GM10248 (cell line): ENCODE results near the gene KRTAP19-2.
"Not testable (repeated sequence)": the region's sequence is repeated elsewhere in the genome, so short reads cannot be mapped to it uniquely, and the experiment has no call there.

Experiments
- CTCF ChIA-PET: fragments of 300-600 bp; sonication (Branson Sonifier 250); formaldehyde crosslinking; extraction: SDS; loops from one replicate; lab custom pipeline; 2021; ENCODE audit warnings: antibody characterized with exemption; lab: Yijun Ruan, JAX
- POLR2A ChIA-PET: fragments of 350-650 bp; sonication (Branson Sonifier 250); formaldehyde crosslinking; extraction: SDS; loops from one replicate; lab custom pipeline; 2020; ENCODE audit warnings: antibody characterized with exemption; lab: Yijun Ruan, JAX
- DNase-seq: peaks from one replicate; pipeline ENCODE4 v3.0.0; 2012; ENCODE audit errors: extremely low spot score
- CTCF ChIP-seq: IDR thresholded peaks from 2 replicates; pipeline ENCODE4 v1.5.1; 2012; ENCODE audit warnings: mild to moderate bottlenecking, low read depth; ENCODE audit errors: extremely low read depth, missing control alignments, control extremely low read depth

The KRTAP19-2 gene

GRCh38 chr21:30487336-30487735 lies at the start of gene KRTAP19-2:
Gene KRTAP19-2 (minus strand): TSS chr21:30487436. CDS start chr21:30487348, 88 bp downstream.
- CTCF ChIA-PET: no interaction called here
- DNase-seq: no peak
- TF ChIP-seq CTCF: no peak
- POLR2A ChIA-PET: no interaction called here

GRCh38 chr21:30518876-30519275 lies 31.6 kb upstream of the KRTAP19-2 start:
- ChIA-PET POLR2A (no interaction called here), CTCF (interaction anchor here (1.3 kb wide), 1 partner anchor 10 kb away, joined by 4 read pairs; no protein-coding TSS in a partner anchor)
- no peak for TF ChIP-seq CTCF
- DNase-seq: no peak

- DNase-seq: no peak
- POLR2A ChIA-PET: no interaction called here
Measured at GRCh38 chr21:30515681-30516080, 28.4 kb upstream of the KRTAP19-2 start.

GRCh38 chr21:30505621-30506205 lies 18.5 kb upstream of the KRTAP19-2 start:
- DNase-seq, POLR2A ChIA-PET: not testable (repeated sequence)
- CTCF ChIA-PET: interaction anchor here (1.0 to 2.1 kb wide), 4 partner anchors 9 to 23 kb away, joined by 3 to 8 read pairs (median 4); partner anchors contain the start of gene KRTAP19-4

More at GRCh38 chr21:30515681-30516080, 28.4 kb upstream of the KRTAP19-2 start:
- CTCF ChIA-PET: no interaction called here
- TF ChIP-seq CTCF: no peak

- ChIA-PET CTCF (no interaction called here), POLR2A (no interaction called here)
- no peak for TF ChIP-seq CTCF
- no peak for DNase-seq
Measured at GRCh38 chr21:30502041-30502440, 14.8 kb upstream of the KRTAP19-2 start, which contains the start of gene KRTAP19-5. Gene KRTAP19-5 (minus strand): TSS chr21:30502141. CDS start chr21:30502090, 51 bp downstream.

- TF ChIP-seq CTCF: no peak
- DNase-seq: no peak
- CTCF ChIA-PET: interaction anchor here (2.0 kb wide), 1 partner anchor 9 kb away, joined by 8 read pairs; no protein-coding TSS in a partner anchor
- POLR2A ChIA-PET: no interaction called here
Measured at GRCh38 chr21:30497065-30497464, 9.8 kb upstream of the KRTAP19-2 start, which contains the start of gene KRTAP19-4. Gene KRTAP19-4 (minus strand): TSS chr21:30497165. CDS start chr21:30497110, 55 bp downstream.

GRCh38 chr21:30491963-30492428 lies 4.8 kb upstream of the KRTAP19-2 start, which contains the start of gene KRTAP19-3:
Gene KRTAP19-3 (minus strand): TSS chr21:30492013. CDS start chr21:30491957, 56 bp downstream.
- POLR2A ChIA-PET: no interaction called here

More at GRCh38 chr21:30491963-30492428, 4.8 kb upstream of the KRTAP19-2 start, which contains the start of gene KRTAP19-3:
- no peak for DNase-seq
- TF ChIP-seq CTCF: no peak
- CTCF ChIA-PET: no interaction called here
